Testis (tissue), 2 donors: ENCODE data around the gene PFKL.

Experiments
- CTCF ChIP-seq, 3 experiments: fragments of 450-650 bp in 2 of 3; fragments of 200-600 bp in 1 of 3; sonication (generic) in 1 of 3; IDR thresholded peaks; one replicate each; pipeline ENCODE4 v1.5.1; 2016 to 2019; ENCODE audit warnings: antibody characterized with exemption in 3 of 3, mild to moderate bottlenecking in 2 of 3, moderate library complexity in 1 of 3
- POLR2A ChIP-seq: fragments of 450-650 bp; IDR thresholded peaks from one replicate; pipeline ENCODE4 v1.6.1; 2017; ENCODE audit warnings: antibody characterized with exemption, mild to moderate bottlenecking, moderate library complexity

- TF ChIP-seq CTCF (IDR thresholded peaks at IDR 0.05) (peak in 1 of 3 experiments; percentile 12), POLR2A (no peak)
Measured at GRCh38 chr21:44337941-44338895, 38.4 kb downstream of the PFKL start.
